Peyer's patch (tissue), 4 donors: ENCODE results near the gene PARVA. TPM values are rescaled to one million over a fixed set of nuclear protein-coding genes. Genes with fewer than 3 reads are reported as not detected.

Experiments used
- DNase-seq, 3 donors: peaks; one replicate each; pipeline ENCODE4 v3.0.0-alpha.2; 2017 to 2019
- H3K27ac ChIP-seq, 4 donors: fragments of 200-600 bp; sonication (generic); one replicate each; pipeline ENCODE4 v1.5.1; 2016 to 2019
- H3K27me3 ChIP-seq, 2 donors: fragments of 200-600 bp; sonication (generic); one replicate each; pipeline ENCODE4 v1.5.1; 2019
- H3K36me3 ChIP-seq, 3 donors: fragments of 200-600 bp; sonication (generic); one replicate each; pipeline ENCODE4 v1.5.1; 2016 to 2019
- H3K4me1 ChIP-seq, 4 donors: fragments of 200-600 bp; sonication (generic); one replicate each; pipeline ENCODE4 v1.5.1; 2016 to 2019
- H3K4me3 ChIP-seq, 4 donors: fragments of 200-600 bp; sonication (generic); 1 replicate in 3 of 4; 2 replicates in 1 of 4; pipeline ENCODE4 v1.5.1; 2016 to 2019; ENCODE audit warnings: mild to moderate bottlenecking in 1 of 4
- H3K9me3 ChIP-seq, 4 donors: fragments of 200-600 bp; sonication (generic); one replicate each; pipeline ENCODE4 v1.5.1; 2016 to 2019; ENCODE audit warnings: mild to moderate bottlenecking in 1 of 4
- POLR2A ChIP-seq, 2 donors: fragments of 450-650 bp; IDR thresholded peaks; one replicate each; pipeline ENCODE4 v1.5.1; 2017; ENCODE audit warnings: antibody characterized with exemption in 2 of 2, mild to moderate bottlenecking in 2 of 2, moderate library complexity in 2 of 2
- total RNA-seq, 4 donors: library from RNA; depleted of rRNA; stranded (reverse); fragments of >200 nt; gene quantifications; one replicate each; pipeline ENCODE4 v1.1.0, GENCODE V29; 2016
- TF ChIP-seq, protein P1 (sequence below), 6 experiments: fragments of 450-650 bp in 4 of 6; fragments of 200-600 bp in 2 of 6; sonication (generic) in 1 of 6; IDR thresholded peaks; one replicate each; pipeline ENCODE4 v1.5.1; 2017 to 2019; ENCODE audit warnings: antibody characterized with exemption in 6 of 6, mild to moderate bottlenecking in 3 of 6, moderate library complexity in 1 of 6

Gene PARVA, protein sequence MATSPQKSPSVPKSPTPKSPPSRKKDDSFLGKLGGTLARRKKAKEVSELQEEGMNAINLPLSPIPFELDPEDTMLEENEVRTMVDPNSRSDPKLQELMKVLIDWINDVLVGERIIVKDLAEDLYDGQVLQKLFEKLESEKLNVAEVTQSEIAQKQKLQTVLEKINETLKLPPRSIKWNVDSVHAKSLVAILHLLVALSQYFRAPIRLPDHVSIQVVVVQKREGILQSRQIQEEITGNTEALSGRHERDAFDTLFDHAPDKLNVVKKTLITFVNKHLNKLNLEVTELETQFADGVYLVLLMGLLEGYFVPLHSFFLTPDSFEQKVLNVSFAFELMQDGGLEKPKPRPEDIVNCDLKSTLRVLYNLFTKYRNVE
- 10 to 100 TPM; 13.7 to 35.5 (median 26.2) TPM for total RNA-seq

DNA sequence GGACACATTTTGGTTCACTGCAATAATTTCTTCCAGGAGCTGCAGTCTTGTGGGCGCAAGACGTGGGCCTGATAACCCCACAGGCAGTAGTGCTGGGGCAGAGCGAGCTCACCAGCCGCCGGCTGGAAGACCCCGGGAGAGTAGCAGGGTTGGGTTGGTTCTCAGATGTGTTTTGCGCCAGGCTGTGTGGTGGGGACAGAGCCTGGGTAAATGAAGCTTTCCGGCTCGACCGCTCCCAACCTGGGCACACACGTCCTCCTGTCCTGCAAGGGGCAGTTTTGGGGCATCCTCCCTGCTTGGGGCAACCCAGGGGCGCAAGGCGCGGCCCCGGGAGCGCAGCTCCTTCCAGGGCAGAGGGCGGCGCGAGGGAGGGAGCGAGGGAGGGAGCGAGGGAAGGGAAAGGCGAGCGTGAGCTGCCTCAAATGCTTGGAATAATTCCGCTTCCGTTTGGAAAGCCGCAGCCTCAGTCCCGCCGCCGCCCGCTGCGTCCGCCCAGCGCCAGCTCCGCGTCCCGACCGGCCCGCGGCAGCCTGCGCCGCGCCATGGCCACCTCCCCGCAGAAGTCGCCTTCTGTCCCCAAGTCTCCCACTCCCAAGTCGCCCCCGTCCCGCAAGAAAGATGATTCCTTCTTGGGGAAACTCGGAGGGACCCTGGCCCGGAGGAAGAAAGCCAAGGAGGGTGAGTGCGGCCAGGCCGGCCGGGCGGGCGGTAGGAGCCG is at the start of gene PARVA:
Gene PARVA, plus strand, starts transcription at position 466 of the 718 bp plus-strand sequence. Its CDS starts 77 bp downstream, at position 543.
- peak within 1 kb of the TSS; percentile 37 to 90 (median 68) for H3K4me3 ChIP-seq
- peaks cover 0 to 12% (median 0%) of the 10 kb centered on the region in 4 donors for H3K4me1 ChIP-seq
- peak in 2 of 3 donors; percentile 63 to 79 for DNase-seq
- H3K9me3 ChIP-seq = no peaks in the 10 kb centered on the region
- no peaks in the 10 kb centered on the region for H3K27me3 ChIP-seq
- no peaks in the 10 kb centered on the region for H3K36me3 ChIP-seq
- TF ChIP-seq POLR2A (IDR thresholded peaks at IDR 0.05) = peak in 1 of 2 donors; percentile 46
- TF ChIP-seq, protein P1, sequence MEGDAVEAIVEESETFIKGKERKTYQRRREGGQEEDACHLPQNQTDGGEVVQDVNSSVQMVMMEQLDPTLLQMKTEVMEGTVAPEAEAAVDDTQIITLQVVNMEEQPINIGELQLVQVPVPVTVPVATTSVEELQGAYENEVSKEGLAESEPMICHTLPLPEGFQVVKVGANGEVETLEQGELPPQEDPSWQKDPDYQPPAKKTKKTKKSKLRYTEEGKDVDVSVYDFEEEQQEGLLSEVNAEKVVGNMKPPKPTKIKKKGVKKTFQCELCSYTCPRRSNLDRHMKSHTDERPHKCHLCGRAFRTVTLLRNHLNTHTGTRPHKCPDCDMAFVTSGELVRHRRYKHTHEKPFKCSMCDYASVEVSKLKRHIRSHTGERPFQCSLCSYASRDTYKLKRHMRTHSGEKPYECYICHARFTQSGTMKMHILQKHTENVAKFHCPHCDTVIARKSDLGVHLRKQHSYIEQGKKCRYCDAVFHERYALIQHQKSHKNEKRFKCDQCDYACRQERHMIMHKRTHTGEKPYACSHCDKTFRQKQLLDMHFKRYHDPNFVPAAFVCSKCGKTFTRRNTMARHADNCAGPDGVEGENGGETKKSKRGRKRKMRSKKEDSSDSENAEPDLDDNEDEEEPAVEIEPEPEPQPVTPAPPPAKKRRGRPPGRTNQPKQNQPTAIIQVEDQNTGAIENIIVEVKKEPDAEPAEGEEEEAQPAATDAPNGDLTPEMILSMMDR (IDR thresholded peaks at IDR 0.05) = peak in 3 of 6 experiments; percentile 1 to 15 (median 10)
- H3K27ac ChIP-seq = peak within 1 kb of the TSS; percentile 68 to 99 (median 92)

DNA sequence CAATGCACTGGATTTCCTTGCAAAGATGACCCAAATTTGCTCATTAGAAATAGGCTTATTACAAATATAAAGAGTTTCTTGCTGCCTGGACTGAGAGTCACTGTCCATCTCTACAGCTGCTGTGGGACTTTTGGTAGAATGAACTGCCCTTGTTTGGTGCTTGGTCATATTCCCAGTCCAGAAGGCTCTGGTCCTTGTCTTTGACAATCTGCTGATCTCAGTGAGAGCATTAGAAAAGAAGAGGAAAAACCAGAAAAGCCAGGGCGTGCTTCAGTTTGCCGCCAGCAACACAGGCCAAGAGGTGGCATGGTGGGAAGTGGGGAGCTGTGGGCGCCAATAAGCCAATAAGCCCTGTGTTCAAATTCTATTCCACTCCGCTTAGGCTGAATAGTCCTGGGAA is 48.2 kb upstream of the PARVA start:
- H3K4me3 ChIP-seq = no peak overlapping the region

DNA sequence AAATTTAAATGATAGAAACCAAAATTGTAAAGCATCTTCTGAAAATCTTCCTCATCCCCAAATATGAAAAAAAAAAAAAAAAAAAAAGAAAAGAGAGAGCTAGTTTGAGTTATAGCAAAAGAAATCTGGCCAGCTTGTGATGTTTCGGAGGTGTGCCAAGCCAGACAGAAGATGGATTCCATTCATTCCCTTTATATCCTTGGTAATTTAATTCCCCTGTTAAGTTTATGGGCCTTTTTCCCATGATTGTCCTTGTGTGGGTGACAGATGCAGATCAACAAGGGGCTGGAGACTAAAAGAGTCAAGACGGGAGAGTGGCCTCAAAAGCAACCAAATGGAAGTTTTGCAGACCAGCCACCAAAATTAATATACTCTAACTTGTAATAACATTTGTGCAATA is 47.6 kb upstream of the PARVA start:
- no peak for DNase-seq
- H3K27ac ChIP-seq = no peak overlapping the region
- H3K4me3 ChIP-seq = no peak overlapping the region
- H3K4me1 ChIP-seq = no peaks in the 10 kb centered on the region
- H3K9me3 ChIP-seq = no peaks in the 10 kb centered on the region
- TF ChIP-seq, protein P1 (IDR thresholded peaks at IDR 0.05) = no peak
- TF ChIP-seq POLR2A (IDR thresholded peaks at IDR 0.05) = no peak
- no peaks in the 10 kb centered on the region for H3K27me3 ChIP-seq
- H3K36me3 ChIP-seq = peaks cover 0 to 3% (median 0%) of the 10 kb centered on the region in 3 donors

More for the DNA sequence above, 48.2 kb upstream of the PARVA start:
- no peak for DNase-seq
- Histone ChIP-seq H3K4me1 (no peaks in the 10 kb centered on the region), H3K27me3 (no peaks in the 10 kb centered on the region), H3K36me3 (peaks cover 0 to 10% (median 0%) of the 10 kb centered on the region in 3 donors), H3K9me3 (no peaks in the 10 kb centered on the region), H3K27ac (no peak overlapping the region)
- TF ChIP-seq, protein P1 (IDR thresholded peaks at IDR 0.05) = no peak
- TF ChIP-seq POLR2A (IDR thresholded peaks at IDR 0.05) = no peak

DNA sequence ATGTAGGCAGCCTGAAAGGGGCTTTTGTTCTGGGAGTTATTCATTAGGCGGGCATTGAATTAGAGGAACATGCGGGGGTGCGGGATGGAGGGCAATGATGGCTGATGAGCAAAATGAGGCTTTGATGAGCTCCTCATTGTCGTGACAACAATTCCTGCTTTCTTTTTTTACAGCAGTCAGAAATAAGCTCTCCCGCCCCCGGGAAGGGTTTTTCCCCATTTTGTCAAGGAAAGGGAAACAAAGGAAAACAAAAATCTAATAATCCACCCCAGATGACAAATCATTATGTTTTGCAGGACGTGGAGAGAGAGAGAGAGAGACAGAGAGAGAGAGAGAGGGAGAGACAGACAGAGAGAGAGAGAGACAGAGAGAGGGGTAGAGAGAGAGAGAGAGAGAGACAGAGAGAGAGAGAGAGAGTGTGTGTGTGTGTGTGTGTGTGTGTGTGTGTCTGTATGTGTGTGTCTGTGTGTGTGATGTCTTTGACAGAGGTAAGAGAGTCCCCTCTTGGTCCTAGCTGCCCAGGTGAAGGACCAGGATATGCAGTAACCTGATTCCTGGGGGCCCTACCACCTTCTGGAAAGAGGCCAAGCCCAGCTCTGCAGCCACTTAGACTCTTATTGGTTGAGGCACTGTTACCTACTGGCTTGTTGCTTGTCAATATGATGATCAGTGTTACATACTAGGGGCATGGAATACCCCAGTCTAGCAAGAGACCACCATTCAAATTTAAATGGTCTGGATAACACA is 46.7 kb upstream of the PARVA start:
- no peak for DNase-seq
- Histone ChIP-seq H3K4me3 (no peak overlapping the region), H3K27me3 (no peaks in the 10 kb centered on the region), H3K4me1 (no peaks in the 10 kb centered on the region), H3K27ac (no peak overlapping the region), H3K36me3 (no peaks in the 10 kb centered on the region), H3K9me3 (no peaks in the 10 kb centered on the region)
- TF ChIP-seq, protein P1 (IDR thresholded peaks at IDR 0.05) = no peak
- TF ChIP-seq POLR2A (IDR thresholded peaks at IDR 0.05) = no peak

DNA sequence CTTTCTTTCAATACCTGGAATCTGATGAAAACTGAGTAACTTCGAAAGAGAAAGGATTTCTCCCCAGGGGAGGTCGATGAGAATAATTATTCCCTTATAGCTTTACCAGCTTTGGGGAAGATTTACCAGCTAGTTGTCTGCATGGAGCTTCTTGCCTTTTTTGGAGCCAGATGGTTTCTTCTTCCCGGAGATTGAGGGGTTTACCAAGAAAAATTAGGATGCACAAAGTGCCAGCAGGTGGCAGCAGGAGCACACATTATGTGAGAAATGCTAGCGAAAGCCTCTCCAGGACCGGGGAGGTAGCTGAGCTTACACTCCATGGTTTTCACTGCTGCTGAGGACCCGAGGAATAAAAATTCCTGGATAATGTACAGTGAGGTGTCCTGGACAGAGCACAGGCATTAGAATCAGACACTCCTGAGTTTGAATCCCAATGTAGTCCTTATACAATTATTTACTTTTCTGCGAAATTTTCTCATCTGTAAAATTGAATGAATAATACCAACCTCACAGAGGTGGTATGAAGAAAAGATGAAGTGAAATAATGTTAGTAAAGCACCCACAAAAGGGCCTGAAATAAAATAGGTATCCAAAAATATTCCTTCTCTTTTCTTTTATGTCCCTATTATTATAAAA is 46.0 kb upstream of the PARVA start:
- TF ChIP-seq, protein P1 (IDR thresholded peaks at IDR 0.05) = peak; percentile 13 to 87 (median 70)
- no peak for TF ChIP-seq POLR2A (IDR thresholded peaks at IDR 0.05)
- Histone ChIP-seq H3K9me3 (no peaks in the 10 kb centered on the region), H3K4me3 (no peak overlapping the region), H3K36me3 (no peaks in the 10 kb centered on the region), H3K27me3 (no peaks in the 10 kb centered on the region), H3K4me1 (no peaks in the 10 kb centered on the region), H3K27ac (no peak overlapping the region)
- peak; percentile 39 to 91 (median 75) for DNase-seq
